Measurements from ENCODE around the gene PRR3. TPM values are rescaled to one million over a fixed set of nuclear protein-coding genes. Genes with fewer than 3 reads are reported as not detected.

PRR3 gene
- total RNA-seq, 2 donors from 2014 or later = 2.3 to 3.7 TPM

- Histone ChIP-seq H3K27ac (no peak overlapping the region), H3K9me3 (no peaks in the 10 kb centered on the region), H3K36me3 (peaks cover 16% of the 10 kb centered on the region), H3K4me1 (peaks cover 0 to 8% of the 10 kb centered on the region in 2 donors), H3K4me3 (no peak overlapping the region), H3K27me3 (no peaks in the 10 kb centered on the region)
- no peak for TF ChIP-seq CTCF (IDR thresholded peaks at IDR 0.05)
- no peak for DNase-seq (ENCODE audit: low spot score)
Measured at GRCh38 chr6:30565772-30566171, 8.7 kb downstream of the PRR3 start.

- Histone ChIP-seq H3K4me3 (no peak overlapping the region), H3K4me1 (peaks cover 0 to 24% of the 10 kb centered on the region in 2 donors), H3K9me3 (no peaks in the 10 kb centered on the region), H3K27ac (no peak overlapping the region), H3K36me3 (peaks cover under 1% of the 10 kb centered on the region), H3K27me3 (no peaks in the 10 kb centered on the region)
- no peak for DNase-seq (ENCODE audit: low spot score)
- no peak for TF ChIP-seq CTCF (IDR thresholded peaks at IDR 0.05)
Measured at GRCh38 chr6:30568245-30568644, 11.2 kb downstream of the PRR3 start.

DNA sequence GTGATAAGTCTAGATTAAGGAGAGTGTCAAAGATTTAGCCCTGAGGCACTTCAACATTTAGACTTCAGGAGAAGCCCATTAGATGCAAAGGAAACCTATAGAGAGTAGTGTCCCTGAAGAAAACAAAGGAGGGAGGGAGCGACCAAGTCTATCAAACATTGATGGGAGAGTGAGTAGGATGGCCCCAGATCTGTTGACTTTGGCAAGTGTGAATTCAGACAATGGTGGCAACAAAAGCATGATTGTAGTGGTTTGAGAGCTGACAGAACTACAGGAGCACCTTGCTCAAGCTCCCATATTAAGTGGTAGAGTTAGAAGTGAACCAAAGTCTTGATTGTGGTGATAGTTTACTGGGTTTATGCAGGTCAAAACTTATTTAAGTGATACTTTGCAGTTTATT lies 13.2 kb downstream of the PRR3 start:
- Histone ChIP-seq H3K36me3 (no peaks in the 10 kb centered on the region), H3K27me3 (no peaks in the 10 kb centered on the region), H3K9me3 (no peaks in the 10 kb centered on the region), H3K4me3 (peak overlapping the region; percentile 53 to 67), H3K4me1 (peaks cover 0 to 30% of the 10 kb centered on the region in 2 donors), H3K27ac (peak overlapping the region; percentile 81 to 96)
- DNase-seq (ENCODE audit: low spot score) = no peak
- TF ChIP-seq CTCF (IDR thresholded peaks at IDR 0.05) = no peak

- peaks cover 0 to 30% of the 10 kb centered on the region in 2 donors for H3K4me1 ChIP-seq
- no peak for TF ChIP-seq CTCF (IDR thresholded peaks at IDR 0.05)
- peak overlapping the region; percentile 81 to 96 for H3K27ac ChIP-seq
- no peaks in the 10 kb centered on the region for H3K36me3 ChIP-seq
- peak overlapping the region; percentile 53 to 67 for H3K4me3 ChIP-seq
- DNase-seq (ENCODE audit: low spot score) = no peak
- H3K27me3 ChIP-seq = no peaks in the 10 kb centered on the region
- H3K9me3 ChIP-seq = no peaks in the 10 kb centered on the region
Measured at GRCh38 chr6:30570740-30571074, 13.6 kb downstream of the PRR3 start.

- Histone ChIP-seq H3K9me3 (no peaks in the 10 kb centered on the region), H3K4me3 (peak within 1 kb of the TSS; percentile 53 to 67), H3K36me3 (no peaks in the 10 kb centered on the region), H3K27ac (peak within 1 kb of the TSS; percentile 81 to 96), H3K4me1 (peaks cover 0 to 30% of the 10 kb centered on the region in 2 donors), H3K27me3 (no peaks in the 10 kb centered on the region)
- DNase-seq (ENCODE audit: low spot score) = peak; percentile 98
- no peak for TF ChIP-seq CTCF (IDR thresholded peaks at IDR 0.05)
Measured at GRCh38 chr6:30571075-30571761, 14.1 kb downstream of the PRR3 start, which contains the start of gene ABCF1. Gene ABCF1 (plus strand): TSS chr6:30571442. CDS start chr6:30571488, 46 bp downstream.

GRCh38 chr6:30571762-30572082 lies 14.6 kb downstream of the PRR3 start:
- Histone ChIP-seq H3K27ac (peak overlapping the region; percentile 81 to 96), H3K4me1 (peaks cover 0 to 30% of the 10 kb centered on the region in 2 donors), H3K36me3 (no peaks in the 10 kb centered on the region), H3K27me3 (no peaks in the 10 kb centered on the region), H3K4me3 (peak overlapping the region; percentile 53 to 67), H3K9me3 (no peaks in the 10 kb centered on the region)
- no peak for TF ChIP-seq CTCF (IDR thresholded peaks at IDR 0.05)
- DNase-seq (ENCODE audit: low spot score) = no peak
